Uterus (tissue), 2 donors: Measurements from ENCODE around the gene ZDHHC14.

Experiments
- POLR2A ChIP-seq, 2 donors: fragments of 450-650 bp; IDR thresholded peaks; one replicate each; pipeline ENCODE4 v1.6.1; 2016; ENCODE audit warnings: antibody characterized with exemption in 2 of 2, mild to moderate bottlenecking in 1 of 2, moderate library complexity in 1 of 2
- TF ChIP-seq, protein P1 (sequence below), 4 experiments: fragments of 200-600 bp in 2 of 4; fragments of 450-650 bp in 2 of 4; sonication (generic) in 2 of 4; IDR thresholded peaks; one replicate each; pipeline ENCODE4 v1.5.1; 2016 to 2019; ENCODE audit warnings: antibody characterized with exemption in 4 of 4, mild to moderate bottlenecking in 2 of 4, moderate library complexity in 1 of 4

DNA sequence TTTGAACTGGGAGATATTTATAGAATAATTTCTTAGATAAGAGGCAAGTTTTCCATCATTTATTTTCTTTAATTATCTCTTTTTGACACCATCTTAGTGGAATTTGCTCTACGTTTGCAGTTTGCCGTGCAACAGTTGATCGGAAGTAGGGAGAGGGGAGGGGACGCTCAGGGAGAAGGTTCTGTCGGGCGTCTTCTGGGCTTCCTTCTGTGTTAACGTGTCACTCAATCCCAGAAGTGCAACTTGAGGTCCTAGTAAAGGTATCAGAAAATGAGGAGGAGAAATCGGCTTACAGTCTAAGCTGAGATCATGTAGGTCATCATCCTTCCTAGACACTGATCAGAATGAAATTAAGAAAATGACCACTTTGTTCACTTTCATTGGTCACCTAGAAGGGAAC lies 293.1 kb downstream of the ZDHHC14 start:
- TF ChIP-seq, protein P1, sequence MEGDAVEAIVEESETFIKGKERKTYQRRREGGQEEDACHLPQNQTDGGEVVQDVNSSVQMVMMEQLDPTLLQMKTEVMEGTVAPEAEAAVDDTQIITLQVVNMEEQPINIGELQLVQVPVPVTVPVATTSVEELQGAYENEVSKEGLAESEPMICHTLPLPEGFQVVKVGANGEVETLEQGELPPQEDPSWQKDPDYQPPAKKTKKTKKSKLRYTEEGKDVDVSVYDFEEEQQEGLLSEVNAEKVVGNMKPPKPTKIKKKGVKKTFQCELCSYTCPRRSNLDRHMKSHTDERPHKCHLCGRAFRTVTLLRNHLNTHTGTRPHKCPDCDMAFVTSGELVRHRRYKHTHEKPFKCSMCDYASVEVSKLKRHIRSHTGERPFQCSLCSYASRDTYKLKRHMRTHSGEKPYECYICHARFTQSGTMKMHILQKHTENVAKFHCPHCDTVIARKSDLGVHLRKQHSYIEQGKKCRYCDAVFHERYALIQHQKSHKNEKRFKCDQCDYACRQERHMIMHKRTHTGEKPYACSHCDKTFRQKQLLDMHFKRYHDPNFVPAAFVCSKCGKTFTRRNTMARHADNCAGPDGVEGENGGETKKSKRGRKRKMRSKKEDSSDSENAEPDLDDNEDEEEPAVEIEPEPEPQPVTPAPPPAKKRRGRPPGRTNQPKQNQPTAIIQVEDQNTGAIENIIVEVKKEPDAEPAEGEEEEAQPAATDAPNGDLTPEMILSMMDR (IDR thresholded peaks at IDR 0.05): no peak
- no peak for TF ChIP-seq POLR2A (IDR thresholded peaks at IDR 0.05)
